Right atrium auricular region (tissue), 2 donors: ENCODE data around the gene GFPT1. TPM values are rescaled to one million over a fixed set of nuclear protein-coding genes. Genes with fewer than 3 reads are reported as not detected.

ENCODE experiments used
- DNase-seq: peaks from one replicate; pipeline ENCODE4 v3.0.0-alpha.2; 2019; ENCODE audit warnings: low spot score
- H3K27ac ChIP-seq, 2 donors: fragments of 200-600 bp; sonication (generic); 1 replicate in 1 of 2; 2 replicates in 1 of 2; pipeline ENCODE4 v1.5.1; 2016 to 2019
- H3K27me3 ChIP-seq, 2 donors: fragments of 200-600 bp; sonication (generic); one replicate each; pipeline versions ENCODE4 v1.5.1 to v1.6.0; 2017 to 2019
- H3K36me3 ChIP-seq: fragments of 200-600 bp; sonication (generic); one replicate; pipeline ENCODE4 v1.5.1; 2016
- H3K4me1 ChIP-seq, 2 donors: fragments of 200-600 bp; sonication (generic); one replicate each; pipeline versions ENCODE4 v1.5.1 to v1.6.0; 2017 to 2019
- H3K4me3 ChIP-seq, 2 donors: fragments of 200-600 bp; sonication (generic); 1 replicate in 1 of 2; 2 replicates in 1 of 2; pipeline ENCODE4 v1.5.1; 2017 to 2019; ENCODE audit warnings: mild to moderate bottlenecking in 1 of 2, moderate library complexity in 1 of 2
- H3K9me3 ChIP-seq, 2 donors: fragments of 200-600 bp; sonication (generic); one replicate each; pipeline ENCODE4 v1.5.1; 2019
- CTCF ChIP-seq, 2 donors: fragments of 200-600 bp; sonication (generic); IDR thresholded peaks; one replicate each; pipeline ENCODE4 v1.5.1; 2019; ENCODE audit warnings: antibody characterized with exemption in 2 of 2
- total RNA-seq, 2 donors: library from RNA; depleted of rRNA; stranded (reverse); fragments of >200 nt; gene quantifications; one replicate each; pipeline ENCODE4 v1.1.0, GENCODE V29; 2016

Gene GFPT1
- total RNA-seq, 2 donors from 2014 or later, result 26.7 to 39.7 TPM

DNA sequence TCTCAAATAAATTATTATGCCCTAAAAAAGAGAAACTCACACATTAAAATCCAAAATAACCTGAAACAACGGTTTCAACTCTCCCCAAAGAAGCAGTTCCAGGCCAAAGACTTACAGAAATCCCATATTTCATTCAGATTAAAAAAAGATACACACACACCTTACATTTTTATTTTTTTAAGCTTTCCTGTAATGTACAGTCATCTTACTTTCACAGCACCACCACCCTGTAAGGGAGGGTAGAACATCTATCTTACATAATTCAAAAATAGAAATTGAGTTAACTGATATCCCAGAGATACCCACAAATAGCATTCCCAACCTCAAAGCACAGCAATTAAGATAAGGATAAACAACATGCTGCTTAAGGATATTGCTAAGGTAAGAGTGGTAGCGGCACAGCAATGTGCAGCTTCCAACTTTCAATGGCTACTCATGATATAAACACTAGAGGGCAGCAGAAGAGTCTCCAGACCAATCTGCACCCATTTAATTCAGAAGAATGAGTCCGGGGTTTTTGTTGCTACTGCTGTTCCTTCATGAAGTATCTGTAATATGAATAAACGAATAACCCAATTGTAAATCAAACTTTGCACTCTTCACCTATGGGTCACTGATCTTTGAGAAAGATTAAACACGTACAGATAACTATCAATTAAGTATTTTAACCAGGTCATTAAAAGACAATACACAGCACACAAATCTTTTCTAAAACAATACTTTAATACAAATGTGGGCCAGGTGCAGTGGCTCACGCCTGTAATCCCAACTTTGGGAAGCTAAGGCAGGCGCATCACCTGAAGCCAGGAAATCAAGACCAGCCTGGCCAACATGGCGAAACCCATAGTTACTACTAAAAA lies 11.3 kb downstream of the GFPT1 start:
- Histone ChIP-seq H3K27ac (no peak overlapping the region), H3K27me3 (no peaks in the 10 kb centered on the region), H3K9me3 (no peaks in the 10 kb centered on the region), H3K36me3 (peaks cover 21% of the 10 kb centered on the region), H3K4me3 (no peak overlapping the region), H3K4me1 (peaks cover 0 to 14% of the 10 kb centered on the region in 2 donors)
- TF ChIP-seq CTCF (IDR thresholded peaks at IDR 0.05), result peak; percentile 24 to 72
- no peak for DNase-seq

DNA sequence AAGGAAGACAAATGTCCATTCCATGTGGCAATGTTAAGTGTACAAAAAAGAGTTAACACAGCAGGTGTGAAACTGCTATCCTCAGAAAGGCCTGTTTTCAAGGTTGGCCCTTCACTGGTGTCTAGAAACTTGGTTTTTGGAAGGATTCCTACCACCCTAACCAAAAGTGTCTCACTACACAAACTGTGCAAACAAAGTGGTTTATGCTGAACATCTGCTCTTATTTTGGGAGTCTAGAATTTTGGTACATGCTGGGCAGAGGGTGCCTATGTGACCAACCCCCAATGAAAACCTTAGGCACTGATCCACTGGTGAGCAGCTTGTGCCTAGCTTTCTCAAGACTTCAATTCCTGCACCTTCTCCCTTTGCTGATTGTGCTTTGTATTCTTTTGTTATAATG lies 14.3 kb downstream of the GFPT1 start:
- no peak for TF ChIP-seq CTCF (IDR thresholded peaks at IDR 0.05)
- no peaks in the 10 kb centered on the region for H3K27me3 ChIP-seq
- no peak overlapping the region for H3K27ac ChIP-seq
- H3K9me3 ChIP-seq, result no peaks in the 10 kb centered on the region
- peaks cover 50% of the 10 kb centered on the region for H3K36me3 ChIP-seq
- no peak overlapping the region for H3K4me3 ChIP-seq
- no peak for DNase-seq
- H3K4me1 ChIP-seq, result peaks cover 0 to 14% of the 10 kb centered on the region in 2 donors

DNA sequence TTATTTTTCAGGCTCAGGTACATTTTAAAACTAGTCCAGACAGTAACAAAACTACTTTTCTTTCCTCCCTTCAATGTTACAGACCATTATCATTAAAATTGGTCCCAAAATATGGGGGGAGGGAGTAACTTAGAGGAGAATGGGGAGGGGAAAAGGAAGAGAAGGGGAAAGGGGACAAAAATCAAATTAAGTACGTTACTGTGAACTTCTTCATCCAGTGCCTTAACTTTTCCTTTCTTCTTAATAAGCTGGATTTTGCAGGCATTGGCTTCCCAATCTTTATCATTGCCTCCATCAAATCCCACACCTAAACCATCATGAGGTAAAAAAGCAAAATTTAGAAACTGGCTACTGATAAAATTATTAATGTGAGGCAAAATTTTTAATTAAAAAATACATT lies 17.2 kb downstream of the GFPT1 start:
- no peak for TF ChIP-seq CTCF (IDR thresholded peaks at IDR 0.05)
- H3K27ac ChIP-seq, result no peak overlapping the region
- no peak for DNase-seq
- H3K4me3 ChIP-seq, result no peak overlapping the region
- no peaks in the 10 kb centered on the region for H3K4me1 ChIP-seq
- no peaks in the 10 kb centered on the region for H3K27me3 ChIP-seq
- H3K9me3 ChIP-seq, result no peaks in the 10 kb centered on the region
- H3K36me3 ChIP-seq, result peaks cover 68% of the 10 kb centered on the region

GRCh38 chr2:69368588-69368987 lies 18.4 kb downstream of the GFPT1 start:
- Histone ChIP-seq H3K36me3 (peaks cover 68% of the 10 kb centered on the region), H3K4me1 (no peaks in the 10 kb centered on the region), H3K27ac (no peak overlapping the region), H3K9me3 (no peaks in the 10 kb centered on the region), H3K27me3 (no peaks in the 10 kb centered on the region), H3K4me3 (no peak overlapping the region)
- no peak for DNase-seq
- TF ChIP-seq CTCF (IDR thresholded peaks at IDR 0.05), result no peak

DNA sequence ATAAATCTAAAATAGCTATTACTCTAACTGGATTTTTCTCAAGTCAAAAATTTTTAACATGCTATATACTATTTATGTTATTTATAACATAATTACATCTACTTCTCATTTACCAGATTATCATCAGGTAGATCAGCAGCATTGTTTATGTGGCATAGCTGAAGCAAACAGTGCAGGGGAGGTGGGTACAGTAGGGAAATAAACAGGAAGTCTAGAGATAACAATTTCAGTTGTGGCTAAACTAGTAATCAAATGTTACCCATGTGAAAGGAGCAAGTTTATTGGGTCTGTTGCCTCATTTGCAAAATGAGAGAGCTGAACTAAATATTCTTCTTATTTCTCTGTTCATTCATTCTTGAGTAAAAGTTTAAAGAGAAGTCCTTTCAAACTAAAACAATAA lies 27.7 kb downstream of the GFPT1 start:
- peaks cover 79% of the 10 kb centered on the region for H3K36me3 ChIP-seq
- DNase-seq, result no peak
- H3K27me3 ChIP-seq, result no peaks in the 10 kb centered on the region
- H3K4me3 ChIP-seq, result no peak overlapping the region
- no peak for TF ChIP-seq CTCF (IDR thresholded peaks at IDR 0.05)
- H3K27ac ChIP-seq, result no peak overlapping the region
- no peaks in the 10 kb centered on the region for H3K4me1 ChIP-seq
- H3K9me3 ChIP-seq, result no peaks in the 10 kb centered on the region

- no peak for TF ChIP-seq CTCF (IDR thresholded peaks at IDR 0.05)
Measured at GRCh38 chr2:69358914-69359313, 28.1 kb downstream of the GFPT1 start.

More at GRCh38 chr2:69358914-69359313, 28.1 kb downstream of the GFPT1 start:
- DNase-seq, result no peak
- H3K9me3 ChIP-seq, result no peaks in the 10 kb centered on the region
- H3K4me1 ChIP-seq, result no peaks in the 10 kb centered on the region
- H3K4me3 ChIP-seq, result no peak overlapping the region
- no peaks in the 10 kb centered on the region for H3K27me3 ChIP-seq
- H3K27ac ChIP-seq, result no peak overlapping the region
- peaks cover 84% of the 10 kb centered on the region for H3K36me3 ChIP-seq
